ENCODE measurements around the gene SGCG.

Gene SGCG

DNA sequence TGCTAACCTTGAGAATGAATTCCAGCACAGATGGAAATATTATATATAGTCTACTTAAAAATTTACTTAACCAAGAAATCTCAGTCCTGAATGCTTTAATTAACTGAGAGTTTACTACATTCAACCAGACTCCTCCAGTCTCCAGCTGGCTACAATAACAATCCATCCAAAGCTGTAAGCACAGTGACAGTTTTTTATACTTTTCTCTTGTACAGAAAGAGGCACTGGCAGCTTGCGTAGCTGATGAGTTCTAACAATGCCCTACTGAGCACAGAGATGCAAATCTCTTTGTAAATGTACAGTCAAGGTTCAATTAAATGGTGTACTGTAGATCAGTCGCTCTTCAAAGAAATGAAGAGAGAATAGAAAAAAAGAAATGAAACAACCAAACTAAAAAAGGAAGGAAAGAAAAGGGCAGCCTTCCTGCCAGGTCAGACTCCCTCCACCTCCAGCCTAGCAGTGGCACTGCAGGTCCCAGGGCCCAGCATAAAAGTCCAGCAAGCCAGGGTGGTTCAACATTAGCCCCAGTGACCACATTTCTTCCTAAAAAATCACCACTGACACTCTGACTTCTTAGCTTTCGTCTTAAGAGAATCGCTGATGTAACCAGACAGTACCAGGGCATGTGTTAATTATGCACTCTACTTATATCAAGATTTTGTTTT, 164.3 kb downstream of the SGCG start:
- DNase-seq = no peak

DNA sequence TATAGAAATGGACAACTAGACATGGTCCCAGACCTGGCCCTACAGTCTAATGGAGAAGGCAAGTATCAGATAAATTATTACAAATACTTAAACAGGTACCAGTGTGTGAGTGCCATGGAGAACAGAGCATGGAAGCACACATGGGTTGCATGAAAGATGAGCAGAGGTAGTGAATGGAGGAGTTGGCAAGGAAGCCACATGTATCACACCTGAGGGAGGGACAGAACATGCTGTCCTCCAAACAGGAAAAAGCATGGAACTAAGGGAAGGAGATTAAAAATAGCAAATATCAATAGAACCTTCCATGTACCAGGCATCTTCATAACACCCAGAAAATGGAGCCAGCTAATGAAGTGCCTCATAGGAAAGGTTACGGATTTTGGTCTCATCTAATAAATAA, 166.8 kb downstream of the SGCG start:
- no peak for DNase-seq

DNA sequence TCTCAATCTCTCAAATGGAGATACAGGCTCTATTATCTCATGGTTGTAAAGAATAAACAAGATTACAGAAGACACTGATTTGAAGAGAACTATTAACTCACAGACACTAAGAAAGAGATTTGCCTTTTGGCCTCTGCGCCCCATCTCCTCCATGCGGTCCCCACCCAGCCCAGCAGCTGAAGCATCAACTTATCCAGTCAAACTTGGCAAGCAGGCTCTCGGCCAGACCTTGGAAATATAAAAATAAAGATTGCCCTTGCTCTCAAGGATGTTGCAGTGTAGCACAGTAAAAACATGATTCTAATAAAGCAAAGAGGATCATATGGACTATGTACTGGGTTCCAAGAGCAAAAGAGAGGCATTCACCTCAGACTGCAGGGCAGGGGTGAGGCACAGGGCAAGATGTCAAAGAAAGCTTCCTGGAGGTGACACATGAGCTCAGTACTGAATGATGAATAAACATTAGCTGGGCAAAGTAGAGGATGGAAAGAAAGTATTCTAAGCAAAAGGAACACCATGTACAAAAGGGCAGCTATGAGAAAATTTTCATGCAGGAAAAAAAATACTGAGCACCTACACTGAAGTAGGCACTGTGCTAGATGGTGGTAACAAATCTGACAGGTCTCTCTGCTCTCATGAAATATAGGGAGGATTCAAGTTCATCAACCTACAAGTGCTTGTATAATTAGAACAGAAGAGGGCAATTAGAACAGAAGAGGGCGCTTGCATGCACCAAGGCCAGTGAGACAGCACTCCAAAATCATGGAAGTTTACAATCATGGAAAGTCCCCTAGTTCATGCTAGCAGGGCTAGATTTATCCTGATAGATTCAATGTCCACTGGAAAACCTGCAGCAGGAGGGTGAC, 167.7 kb downstream of the SGCG start:
- DNase-seq = no peak

- DNase-seq = no peak
These were observed 168.6 kb downstream of the SGCG start for GRCh38 chr13:23349161-23349897.

DNA sequence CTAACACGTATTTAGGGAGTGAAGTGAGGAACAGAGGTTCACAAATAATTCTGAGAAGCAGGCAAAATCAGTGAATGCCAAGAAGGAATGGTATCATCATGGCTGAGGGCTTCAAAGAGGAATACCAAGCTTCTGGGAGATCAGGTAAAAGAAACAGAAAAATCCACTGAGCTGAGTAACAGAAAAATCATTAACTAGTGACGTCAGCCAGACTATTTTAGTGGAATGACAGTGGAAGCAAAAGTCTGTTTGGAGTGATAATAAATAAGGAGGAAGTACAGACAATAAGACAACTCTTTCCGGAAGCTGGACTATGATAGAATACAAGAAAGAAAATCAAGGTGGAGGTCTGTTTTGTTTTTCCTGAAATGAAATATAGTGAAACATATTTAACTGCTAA, 169.2 kb downstream of the SGCG start:
- no peak for DNase-seq

DNA sequence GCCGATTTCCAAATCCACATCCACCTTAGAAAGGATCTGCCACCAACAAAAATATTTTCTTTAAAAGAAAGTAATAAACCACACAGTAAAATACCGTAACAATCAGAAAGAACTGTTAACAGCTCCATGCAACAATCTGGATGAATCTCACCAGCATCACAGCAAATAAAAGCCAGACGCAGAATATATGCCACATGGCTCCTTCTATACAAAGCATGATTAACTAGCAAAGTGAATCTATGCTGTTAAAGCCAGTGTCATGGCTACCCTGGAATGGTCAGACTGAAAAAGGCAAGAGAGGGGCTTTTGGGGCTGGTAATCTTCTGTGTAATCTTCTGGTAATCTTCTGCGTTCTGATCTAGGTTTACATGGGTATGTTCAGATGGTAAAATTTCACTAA, 171.4 kb downstream of the SGCG start:
- DNase-seq = no peak

DNA sequence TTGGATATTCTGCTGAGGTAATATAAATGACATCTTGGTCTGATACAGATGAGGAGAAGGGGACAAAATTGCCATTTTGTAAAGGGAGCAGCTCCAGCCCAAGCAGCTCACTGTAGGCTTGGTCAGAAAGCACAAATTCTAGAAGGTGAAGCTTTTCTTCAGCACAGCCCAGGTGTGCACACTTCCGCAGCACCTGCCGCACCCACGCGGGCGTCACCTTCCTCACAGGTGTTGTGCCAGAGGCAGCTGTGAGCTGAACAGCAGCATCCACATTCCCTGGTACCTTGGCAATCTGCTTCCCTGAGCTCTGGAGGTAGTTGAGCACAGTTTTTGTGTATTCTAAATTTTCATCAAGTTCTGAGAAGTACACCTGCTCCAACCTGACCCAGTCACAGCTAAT, 173.7 kb downstream of the SGCG start:
- DNase-seq = no peak

- no peak for DNase-seq
These were observed 175.6 kb downstream of the SGCG start for GRCh38 chr13:23356368-23356767.

GRCh38 chr13:23357349-23357748, 176.6 kb downstream of the SGCG start:
- no peak for DNase-seq

DNA sequence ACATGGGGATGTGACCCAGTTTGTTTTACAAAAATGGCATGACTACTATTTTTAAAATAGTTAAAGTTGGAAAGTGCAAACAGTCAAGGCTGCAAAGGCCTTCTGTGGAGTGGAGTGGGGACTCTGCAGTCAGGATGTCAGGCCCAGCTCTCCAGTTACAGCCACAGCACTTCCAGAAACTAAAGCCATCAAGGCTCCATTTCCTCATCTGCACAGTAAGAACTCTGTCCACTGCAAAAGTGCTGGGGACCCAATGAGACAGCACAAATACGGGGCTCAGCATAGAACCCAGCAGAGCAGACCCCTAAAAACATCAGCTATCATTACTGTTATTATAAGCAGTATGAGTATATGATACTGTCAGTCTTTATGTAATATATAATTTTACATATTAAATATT, 179.1 kb downstream of the SGCG start:
- DNase-seq = no peak

GRCh38 chr13:23365652-23366051, 184.9 kb downstream of the SGCG start:
- DNase-seq = no peak

DNA sequence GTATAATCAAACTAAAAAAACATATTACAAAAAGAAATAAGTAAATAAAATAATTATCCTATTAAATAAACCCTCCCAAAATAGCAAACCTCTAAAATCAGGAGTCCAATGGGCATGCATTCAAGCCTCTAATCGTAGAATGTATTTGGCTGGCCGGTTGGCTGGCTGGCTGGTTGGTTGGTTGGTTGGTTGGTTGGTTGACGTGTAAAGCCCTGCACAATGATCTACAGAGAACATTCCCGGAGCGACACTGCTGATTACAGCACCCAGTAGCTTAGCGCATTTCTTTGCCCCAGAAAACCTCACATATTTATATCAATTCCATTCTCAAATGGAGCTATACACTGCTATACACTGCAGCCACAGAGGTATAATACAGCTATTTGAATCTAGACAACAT, 187.1 kb downstream of the SGCG start:
- no peak for DNase-seq

DNA sequence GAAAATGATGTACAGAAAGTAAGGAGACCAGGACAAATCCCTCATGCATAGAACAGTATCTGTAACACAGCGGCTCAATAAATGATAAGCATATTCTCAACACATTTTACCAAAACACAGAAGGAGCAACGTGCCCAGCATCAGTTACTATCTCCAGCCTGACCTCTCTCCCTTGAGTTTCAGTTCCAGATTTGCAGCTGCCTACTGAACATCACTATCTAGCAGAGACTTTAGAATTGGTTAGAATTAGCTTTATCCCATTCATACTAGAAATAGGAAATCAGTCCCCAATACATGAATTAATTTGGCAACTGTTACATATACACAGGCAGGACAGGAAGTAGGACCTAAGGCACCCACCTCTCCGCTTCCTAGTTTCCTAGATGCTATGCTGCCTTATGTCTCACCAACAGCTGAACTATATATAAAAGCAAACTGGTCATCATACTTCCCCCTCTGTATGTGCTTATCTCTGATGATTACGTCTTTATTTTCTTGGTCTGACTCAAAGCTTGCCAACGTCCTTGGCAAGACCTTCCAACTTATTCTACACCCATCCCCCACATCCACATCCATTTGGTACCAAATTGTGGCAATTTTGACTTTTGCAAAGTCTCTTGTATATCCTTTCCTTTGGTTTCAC, 191.6 kb downstream of the SGCG start:
- no peak for DNase-seq

Measured in activated T-cell treated with anti-CD3 and anti-CD28 coated beads for 4 hours (primary cell).